Panc1 (cell line): ENCODE measurements around the gene APOL2. TPM values are rescaled to one million over a fixed set of nuclear protein-coding genes. Genes with fewer than 3 reads are reported as not detected.

Experiments
- ATAC-seq: fragments of 200-7000 bp; cut with Tn5 transposase; 2 replicates; pipeline ENCODE4 v1.9.1; 2020; ENCODE audit warnings: mild to moderate bottlenecking, moderate library complexity
- BruUV-seq: library from RNA; stranded (reverse); fragments of 400-500 nt; replicated peaks from 2 replicates; lab custom pipeline; 2021; lab: Mats Ljungman, UMichigan
- CTCF ChIA-PET: fragments of 300-600 bp; sonication (Branson Sonifier 250); formaldehyde crosslinking; loops from one replicate; lab custom pipeline; 2022; ENCODE audit warnings: antibody characterized with exemption; lab: Charles Lee
- POLR2A ChIA-PET: fragments of 300-600 bp; sonication (Branson Sonifier 250); formaldehyde crosslinking; loops from one replicate; lab custom pipeline; 2022; ENCODE audit warnings: antibody characterized with exemption; lab: Charles Lee
- DNase-seq: peaks from one replicate; pipeline ENCODE4 v3.0.0-alpha.2; 2010; ENCODE audit warnings: low read depth, low spot score
- H3K27ac ChIP-seq: 2 replicates; pipeline ENCODE4 v1.5.1; 2011; ENCODE audit warnings: mild to moderate bottlenecking, low read length, inconsistent platforms
- H3K27me3 ChIP-seq: fragments of 200-500 bp; sonication (Bioruptor generic); 2 replicates; pipeline ENCODE4 v1.6.0; 2014; ENCODE audit warnings: low read length, inconsistent platforms; ENCODE audit not compliant: control insufficient read depth, insufficient read depth
- H3K36me3 ChIP-seq: fragments of 200-500 bp; sonication (Bioruptor generic); 2 replicates; pipeline ENCODE4 v1.5.1; 2014; ENCODE audit warnings: inconsistent platforms, mild to moderate bottlenecking, low read length, moderate library complexity; ENCODE audit not compliant: control insufficient read depth, insufficient read depth
- H3K4me1 ChIP-seq: 2 replicates; pipeline ENCODE4 v1.5.1; 2011; ENCODE audit warnings: inconsistent platforms, mild to moderate bottlenecking, low read length, moderate library complexity; ENCODE audit not compliant: control insufficient read depth, insufficient read depth
- H3K4me3 ChIP-seq, 2 experiments: 2 replicates each; pipeline ENCODE4 v1.5.1; 2011 to 2012; ENCODE audit warnings: low read depth in 2 of 2, low read length in 2 of 2, mild to moderate bottlenecking in 2 of 2, inconsistent platforms in 1 of 2, moderate library complexity in 1 of 2
- H3K9me3 ChIP-seq: fragments of 200-500 bp; sonication (Bioruptor generic); 2 replicates; pipeline ENCODE4 v1.5.1; 2014; ENCODE audit warnings: low read depth, mild to moderate bottlenecking, inconsistent platforms, low read length, moderate library complexity; ENCODE audit not compliant: control insufficient read depth, insufficient read depth
- POLR2AphosphoS5 ChIP-seq: IDR thresholded peaks from 2 replicates; pipeline ENCODE4 v1.6.1; 2012; ENCODE audit warnings: mild to moderate bottlenecking, low read depth, low read length, moderate library complexity
- SIN3A ChIP-seq: IDR thresholded peaks from 2 replicates; pipeline ENCODE4 v1.6.1; 2012; ENCODE audit warnings: low read depth, mild to moderate bottlenecking, low read length, moderate library complexity, borderline replicate concordance; ENCODE audit not compliant: insufficient read depth
- TCF7L2 ChIP-seq: IDR thresholded peaks from 2 replicates; pipeline ENCODE4 v1.6.1; 2011; ENCODE audit warnings: mild to moderate bottlenecking, low read depth, low read length, inconsistent platforms
- in situ Hi-C: cut with HindIII; loops from 2 replicates; pipeline ENCODE4 v1.10.0; 2016; ENCODE audit warnings: low sequenced_read_pairs, low pct_unique_long_range_greater_than_20kb
- intact Hi-C: fragments of 100-400 bp; cut with micrococcal nuclease; formaldehyde crosslinking; loops from one replicate; pipeline ENCODE4 v1.10.0; 2022; ENCODE audit not compliant: unreplicated experiment
- total RNA-seq: library from RNA; stranded (reverse); gene quantifications from one replicate; pipeline ENCODE4 v1.2.1, GENCODE V29; 2021; ENCODE audit not compliant: unreplicated experiment
- TF ChIP-seq, protein P1 (sequence below): fragments of 450-650 bp; IDR thresholded peaks from 2 replicates; pipeline ENCODE4 v1.5.1; 2017; ENCODE audit warnings: mild to moderate bottlenecking
- TF ChIP-seq, protein P2 (sequence below), 2 experiments: IDR thresholded peaks; 2 replicates each; pipeline ENCODE4 v1.6.1; 2011 to 2012; ENCODE audit warnings: low read depth in 2 of 2, control low read depth in 1 of 2, low read length in 1 of 2, mild to moderate bottlenecking in 1 of 2, moderate library complexity in 1 of 2; ENCODE audit not compliant: insufficient read depth in 1 of 2

APOL2 gene
- total RNA-seq, 1 experiment from 2014 or later, result 34.4 TPM

DNA sequence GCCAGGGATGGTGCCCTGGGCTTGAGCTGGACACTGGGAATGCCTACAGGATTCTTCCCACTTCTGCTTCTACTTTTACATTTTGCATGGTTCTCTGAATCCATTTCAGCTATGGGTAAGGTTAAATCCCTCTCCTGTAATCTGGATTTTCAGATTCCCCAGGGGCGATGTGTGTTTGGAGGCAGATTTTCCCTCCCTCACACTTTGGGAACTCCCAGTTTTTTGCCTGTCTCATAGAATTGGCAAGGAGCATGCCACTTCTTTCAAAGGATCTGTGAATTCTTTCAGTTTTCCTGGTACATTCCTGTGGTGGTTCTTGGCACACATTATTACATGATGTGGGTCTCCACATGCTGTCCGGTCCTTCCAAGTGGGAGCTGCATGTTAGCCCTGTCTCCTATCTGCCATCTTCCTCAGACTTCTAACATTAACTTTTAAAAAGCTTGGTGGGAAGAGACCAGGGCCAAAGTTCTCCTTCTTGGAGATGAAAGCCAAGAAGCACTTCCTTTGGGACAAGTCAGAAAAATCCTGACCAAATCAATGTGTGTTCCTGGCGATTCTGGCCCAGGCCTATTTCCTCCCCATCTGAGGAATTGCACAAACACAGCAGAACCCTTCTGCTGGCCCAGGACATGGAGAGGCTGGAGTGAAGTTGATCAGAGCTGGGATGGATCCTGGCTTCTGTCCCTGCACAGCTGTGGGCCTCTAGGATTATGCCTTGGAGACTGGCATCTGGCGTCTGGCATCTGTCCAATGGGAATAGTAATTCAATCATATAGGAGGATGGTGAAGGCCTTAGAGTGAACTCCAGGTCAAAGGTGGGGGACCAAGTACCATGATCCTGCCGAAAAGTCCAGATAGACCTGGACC is 5.4 kb upstream of the APOL2 start:
- TF ChIP-seq SIN3A (no peak), POLR2AphosphoS5 (no peak), TCF7L2 (no peak)
- TF ChIP-seq, protein P1, sequence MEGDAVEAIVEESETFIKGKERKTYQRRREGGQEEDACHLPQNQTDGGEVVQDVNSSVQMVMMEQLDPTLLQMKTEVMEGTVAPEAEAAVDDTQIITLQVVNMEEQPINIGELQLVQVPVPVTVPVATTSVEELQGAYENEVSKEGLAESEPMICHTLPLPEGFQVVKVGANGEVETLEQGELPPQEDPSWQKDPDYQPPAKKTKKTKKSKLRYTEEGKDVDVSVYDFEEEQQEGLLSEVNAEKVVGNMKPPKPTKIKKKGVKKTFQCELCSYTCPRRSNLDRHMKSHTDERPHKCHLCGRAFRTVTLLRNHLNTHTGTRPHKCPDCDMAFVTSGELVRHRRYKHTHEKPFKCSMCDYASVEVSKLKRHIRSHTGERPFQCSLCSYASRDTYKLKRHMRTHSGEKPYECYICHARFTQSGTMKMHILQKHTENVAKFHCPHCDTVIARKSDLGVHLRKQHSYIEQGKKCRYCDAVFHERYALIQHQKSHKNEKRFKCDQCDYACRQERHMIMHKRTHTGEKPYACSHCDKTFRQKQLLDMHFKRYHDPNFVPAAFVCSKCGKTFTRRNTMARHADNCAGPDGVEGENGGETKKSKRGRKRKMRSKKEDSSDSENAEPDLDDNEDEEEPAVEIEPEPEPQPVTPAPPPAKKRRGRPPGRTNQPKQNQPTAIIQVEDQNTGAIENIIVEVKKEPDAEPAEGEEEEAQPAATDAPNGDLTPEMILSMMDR, result no peak
- TF ChIP-seq, protein P2, sequence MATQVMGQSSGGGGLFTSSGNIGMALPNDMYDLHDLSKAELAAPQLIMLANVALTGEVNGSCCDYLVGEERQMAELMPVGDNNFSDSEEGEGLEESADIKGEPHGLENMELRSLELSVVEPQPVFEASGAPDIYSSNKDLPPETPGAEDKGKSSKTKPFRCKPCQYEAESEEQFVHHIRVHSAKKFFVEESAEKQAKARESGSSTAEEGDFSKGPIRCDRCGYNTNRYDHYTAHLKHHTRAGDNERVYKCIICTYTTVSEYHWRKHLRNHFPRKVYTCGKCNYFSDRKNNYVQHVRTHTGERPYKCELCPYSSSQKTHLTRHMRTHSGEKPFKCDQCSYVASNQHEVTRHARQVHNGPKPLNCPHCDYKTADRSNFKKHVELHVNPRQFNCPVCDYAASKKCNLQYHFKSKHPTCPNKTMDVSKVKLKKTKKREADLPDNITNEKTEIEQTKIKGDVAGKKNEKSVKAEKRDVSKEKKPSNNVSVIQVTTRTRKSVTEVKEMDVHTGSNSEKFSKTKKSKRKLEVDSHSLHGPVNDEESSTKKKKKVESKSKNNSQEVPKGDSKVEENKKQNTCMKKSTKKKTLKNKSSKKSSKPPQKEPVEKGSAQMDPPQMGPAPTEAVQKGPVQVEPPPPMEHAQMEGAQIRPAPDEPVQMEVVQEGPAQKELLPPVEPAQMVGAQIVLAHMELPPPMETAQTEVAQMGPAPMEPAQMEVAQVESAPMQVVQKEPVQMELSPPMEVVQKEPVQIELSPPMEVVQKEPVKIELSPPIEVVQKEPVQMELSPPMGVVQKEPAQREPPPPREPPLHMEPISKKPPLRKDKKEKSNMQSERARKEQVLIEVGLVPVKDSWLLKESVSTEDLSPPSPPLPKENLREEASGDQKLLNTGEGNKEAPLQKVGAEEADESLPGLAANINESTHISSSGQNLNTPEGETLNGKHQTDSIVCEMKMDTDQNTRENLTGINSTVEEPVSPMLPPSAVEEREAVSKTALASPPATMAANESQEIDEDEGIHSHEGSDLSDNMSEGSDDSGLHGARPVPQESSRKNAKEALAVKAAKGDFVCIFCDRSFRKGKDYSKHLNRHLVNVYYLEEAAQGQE (IDR thresholded peaks at IDR 0.05; ENCODE audit: insufficient read depth in 1 of 2, low read depth in 2 of 2, low read length in 1 of 2), result no peak
- ATAC-seq, result no peak
- in situ Hi-C loops, result no loop called here
- ChIA-PET CTCF (no interaction called here), POLR2A (no interaction called here)
- no peaks in the 10 kb centered on the region for H3K9me3 ChIP-seq
- intact Hi-C loops, result no loop called here
- H3K27ac ChIP-seq, result no peak overlapping the region
- H3K4me1 ChIP-seq, result 0 out of 2 replicates have a peak, but pooled peaks cover 2% of the 10 kb centered on the region
- BruUV-seq, result no TSS peak
- H3K36me3 ChIP-seq, result no peaks in the 10 kb centered on the region
- H3K4me3 ChIP-seq, result no peak overlapping the region
- no peak for DNase-seq
- no peaks in the 10 kb centered on the region for H3K27me3 ChIP-seq

DNA sequence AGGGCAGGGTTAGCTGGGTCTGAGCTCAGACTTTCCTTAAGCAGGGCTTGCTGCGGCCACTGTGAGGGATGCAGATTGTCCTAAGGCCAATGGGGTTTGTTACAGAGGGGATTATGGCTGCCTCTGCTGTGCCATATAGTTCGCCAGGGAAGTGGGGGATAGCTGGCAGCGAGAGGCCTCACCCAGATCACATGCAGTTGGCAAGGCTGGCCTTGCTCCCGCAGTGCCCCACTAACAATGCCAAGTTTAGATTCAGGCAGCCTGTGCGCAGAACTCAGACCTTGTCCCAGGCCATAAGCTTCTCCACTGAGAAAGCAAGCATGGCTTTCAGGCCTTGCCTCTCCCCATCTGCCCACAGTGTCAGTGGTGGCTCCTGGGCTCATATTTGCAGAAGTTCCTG is 4.7 kb upstream of the APOL2 start:
- ATAC-seq (no peak), DNase-seq (no peak)
- ChIA-PET POLR2A (no interaction called here), CTCF (no interaction called here)
- Histone ChIP-seq H3K9me3 (no peaks in the 10 kb centered on the region), H3K27me3 (no peaks in the 10 kb centered on the region), H3K36me3 (no peaks in the 10 kb centered on the region), H3K4me3 (no peak overlapping the region), H3K27ac (no peak overlapping the region), H3K4me1 (0 out of 2 replicates have a peak, but pooled peaks cover 3% of the 10 kb centered on the region)
- TF ChIP-seq POLR2AphosphoS5 (no peak), TCF7L2 (no peak), SIN3A (no peak)
- TF ChIP-seq, protein P2 (IDR thresholded peaks at IDR 0.05; ENCODE audit: insufficient read depth in 1 of 2, low read depth in 2 of 2, low read length in 1 of 2), result no peak
- TF ChIP-seq, protein P1, result no peak
- in situ Hi-C loops, result no loop called here
- no TSS peak for BruUV-seq
- intact Hi-C loops, result no loop called here
